ENCODE measurements around the gene NKX1-2.

The NKX1-2 gene

DNA sequence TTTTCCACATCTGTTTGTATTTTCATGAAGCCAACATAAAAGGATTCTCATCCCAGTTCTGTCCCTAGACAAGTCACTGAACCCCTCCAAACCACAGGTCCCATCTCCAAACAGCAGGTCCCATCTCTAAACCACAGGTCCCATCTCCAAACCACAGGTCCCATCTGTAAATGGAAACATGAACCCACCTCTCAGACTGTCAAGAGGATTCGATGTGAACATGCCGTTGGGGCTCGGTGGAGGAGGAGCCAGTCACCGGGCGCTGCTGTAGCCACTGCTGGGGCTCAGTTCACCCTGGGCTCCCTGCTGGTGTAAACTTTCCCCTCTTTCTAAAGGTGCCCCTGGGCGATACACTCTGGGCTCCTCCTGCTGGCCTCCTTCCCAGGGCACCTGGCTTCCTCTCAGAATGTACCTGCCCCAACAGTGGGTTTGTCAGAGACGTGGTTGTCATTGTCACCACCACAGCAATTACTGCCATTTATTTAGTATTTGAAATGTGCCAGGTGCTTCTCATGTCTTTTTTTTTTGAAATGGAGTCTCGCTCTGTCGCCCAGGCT lies 24.8 kb upstream of the NKX1-2 start:
- no peak for DNase-seq

DNA sequence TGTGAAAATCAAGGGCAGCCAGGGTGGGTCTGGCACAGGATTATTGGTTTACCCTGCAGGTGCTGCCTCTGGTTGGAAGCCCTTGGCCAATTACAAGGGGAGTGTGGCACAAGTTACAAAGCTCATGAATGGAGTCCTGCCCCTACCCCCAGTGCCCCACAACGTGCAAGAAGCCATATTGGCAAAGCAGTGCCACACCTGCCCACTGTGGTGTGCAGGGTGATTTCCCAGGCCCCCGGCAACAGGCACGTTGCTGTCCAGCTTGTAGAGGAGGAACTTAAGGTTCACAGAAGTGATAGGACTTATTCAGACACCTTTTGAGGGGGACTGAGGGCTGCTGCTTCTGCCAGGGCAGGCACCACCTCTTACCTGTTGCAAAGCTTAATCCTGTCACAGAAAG lies 23.2 kb upstream of the NKX1-2 start:
- DNase-seq, result no peak

DNA sequence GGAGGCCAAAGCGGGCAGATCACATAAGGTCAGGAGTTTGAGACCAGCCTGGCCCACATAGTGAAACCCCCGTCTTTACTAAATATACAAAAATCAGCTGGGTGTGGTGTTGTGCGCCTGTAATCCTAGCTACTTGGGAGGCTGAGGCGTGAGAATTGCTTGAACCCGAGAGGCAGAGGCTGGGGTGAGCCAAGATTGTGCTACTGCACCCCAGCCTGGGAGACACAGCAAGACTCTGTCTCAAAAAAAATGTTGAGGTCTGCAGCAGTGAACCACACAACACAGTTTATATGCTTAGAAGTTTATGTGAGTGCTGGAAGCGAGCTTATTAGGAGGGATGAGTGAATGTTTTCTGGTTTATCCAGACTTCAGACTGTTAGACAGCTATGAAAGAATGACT lies 22.2 kb upstream of the NKX1-2 start:
- DNase-seq, result no peak

DNA sequence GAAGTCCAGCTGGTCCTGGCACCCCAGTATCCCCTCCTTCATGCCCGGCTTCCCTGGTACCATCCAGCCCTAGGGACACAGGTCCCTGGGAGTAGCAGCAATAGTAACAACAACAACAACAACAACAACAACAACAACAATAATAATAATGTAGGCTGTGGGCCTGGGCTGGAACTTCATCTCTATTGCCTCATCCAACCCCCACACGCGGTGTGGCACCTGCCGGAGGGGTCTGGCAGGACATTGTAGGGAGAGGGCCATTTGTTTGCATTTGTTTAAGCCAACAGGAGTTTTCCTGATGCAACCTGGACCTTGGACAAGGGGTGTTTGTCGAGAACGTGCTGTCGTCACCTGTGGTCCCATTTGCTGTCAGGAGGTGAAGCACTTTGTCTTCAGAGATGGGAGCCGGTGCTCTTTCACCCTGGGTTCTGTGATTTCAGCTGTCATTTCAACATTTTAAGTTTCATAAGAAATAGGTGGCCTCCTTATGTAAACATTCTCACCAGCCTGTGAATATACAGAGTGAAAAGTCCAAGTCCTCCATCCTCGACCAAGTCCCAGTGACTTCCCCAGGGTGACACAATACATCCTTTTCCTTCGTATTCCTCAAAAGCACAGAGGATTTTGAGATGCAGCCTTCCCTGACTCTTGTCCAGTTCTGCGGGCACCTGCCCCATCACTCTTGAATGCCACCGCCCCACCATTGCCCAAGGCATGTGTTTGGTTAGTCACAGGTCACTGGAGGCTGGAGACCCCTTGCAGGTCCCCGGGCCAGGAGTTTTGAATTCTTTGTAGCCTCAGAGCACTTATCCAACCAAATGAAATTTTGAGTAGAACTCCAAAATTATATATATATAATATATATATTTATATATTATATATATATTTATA lies 21.0 kb upstream of the NKX1-2 start:
- no peak for DNase-seq

DNA sequence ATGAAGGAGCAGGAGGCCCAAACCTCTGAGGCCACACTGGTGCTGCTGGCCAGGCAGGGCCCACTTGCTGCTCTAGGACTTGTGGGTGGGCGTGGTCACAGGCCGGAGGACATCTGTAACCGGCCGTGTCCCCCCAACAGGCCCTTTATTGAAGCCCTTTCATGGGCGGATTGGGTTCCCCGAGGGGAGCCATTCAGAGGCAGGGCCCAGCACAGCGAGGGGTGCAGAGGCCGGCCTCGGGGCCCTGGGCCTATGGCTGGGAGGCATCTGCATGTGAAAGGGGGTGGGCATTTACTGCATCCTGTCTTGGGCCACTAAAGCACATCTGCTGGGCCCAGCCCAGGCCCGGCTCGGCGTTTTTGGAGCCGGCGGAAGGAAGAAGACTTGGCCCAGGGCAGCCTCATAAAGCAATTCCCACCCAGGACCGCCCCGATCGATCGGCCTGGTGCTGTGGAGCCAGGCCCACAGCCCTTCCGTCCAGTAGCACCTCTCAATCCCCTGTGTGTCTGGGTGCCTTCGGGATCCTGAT lies 20.2 kb upstream of the NKX1-2 start:
- DNase-seq, result no peak

DNA sequence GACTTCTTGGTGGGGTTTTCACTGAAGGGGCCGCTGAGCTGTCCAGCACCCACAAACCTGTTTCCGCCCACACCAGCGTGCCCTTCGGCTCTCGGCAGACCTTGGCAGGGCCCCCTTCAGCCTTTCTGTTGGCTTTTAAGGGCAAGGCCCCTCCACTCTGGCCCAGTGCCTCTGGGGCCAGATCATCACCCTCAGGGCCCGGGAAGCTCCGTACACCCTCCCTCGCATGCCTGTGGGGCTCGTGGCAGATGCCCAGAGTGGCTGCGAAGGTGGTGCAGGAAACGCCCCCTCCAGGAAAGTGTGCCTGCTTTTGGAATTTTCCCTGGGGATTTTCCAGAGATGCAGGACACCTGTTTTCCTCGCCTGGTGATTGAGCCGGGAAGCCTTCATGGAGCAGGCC lies 18.8 kb upstream of the NKX1-2 start:
- no peak for DNase-seq

DNA sequence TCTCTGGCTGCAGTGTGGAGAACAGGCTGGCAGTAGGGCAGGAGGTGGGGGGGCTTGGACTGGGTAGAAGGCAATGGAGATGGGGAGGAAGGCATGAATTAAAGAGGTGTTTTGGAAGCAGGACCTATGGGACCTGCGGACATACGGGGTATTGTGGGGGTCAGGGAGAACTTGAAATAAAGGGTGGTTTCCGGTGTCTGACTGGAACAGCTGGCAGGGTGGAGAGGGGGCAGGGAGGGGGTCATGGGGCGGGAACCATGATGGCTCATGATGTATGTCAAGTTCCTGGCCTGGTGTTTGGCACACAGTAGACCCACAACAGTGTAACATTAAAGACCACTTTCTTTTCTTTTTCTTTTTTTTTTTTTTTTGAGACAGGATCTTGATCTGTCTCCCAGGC lies 17.3 kb upstream of the NKX1-2 start:
- DNase-seq, result no peak

DNA sequence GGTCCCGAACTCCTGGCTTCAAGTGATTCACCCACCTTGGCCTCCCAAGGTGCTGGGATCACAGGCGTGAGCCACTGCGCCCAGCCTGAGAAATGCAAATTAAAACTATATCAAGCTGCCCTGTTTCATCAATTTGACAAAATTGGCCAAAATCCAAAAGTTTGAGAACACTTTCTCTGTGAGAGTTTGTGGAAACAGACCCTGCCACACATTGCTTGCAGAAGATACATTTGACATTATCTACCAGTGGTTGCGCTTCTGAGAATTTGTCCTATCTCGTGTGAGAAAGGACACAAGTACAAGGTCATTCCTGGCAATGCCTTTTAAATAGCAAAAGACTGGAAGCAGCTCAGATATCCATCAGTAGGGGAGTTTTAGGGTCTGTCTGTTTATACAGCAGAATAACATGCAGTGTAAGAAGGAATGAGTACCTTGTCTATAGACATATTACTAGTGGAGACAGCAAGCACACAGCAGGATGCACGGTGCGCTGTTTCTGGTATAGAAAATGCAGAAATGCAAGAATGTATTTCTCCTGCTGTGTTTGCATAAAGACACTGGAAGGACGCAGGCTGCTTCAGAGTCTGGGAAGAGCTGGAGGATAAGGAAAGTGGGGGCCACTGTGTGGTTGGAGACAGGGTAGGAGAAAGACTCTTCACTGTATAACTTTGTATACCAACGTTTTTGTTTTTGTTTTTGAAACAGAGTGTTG lies 16.1 kb upstream of the NKX1-2 start:
- DNase-seq, result no peak

DNA sequence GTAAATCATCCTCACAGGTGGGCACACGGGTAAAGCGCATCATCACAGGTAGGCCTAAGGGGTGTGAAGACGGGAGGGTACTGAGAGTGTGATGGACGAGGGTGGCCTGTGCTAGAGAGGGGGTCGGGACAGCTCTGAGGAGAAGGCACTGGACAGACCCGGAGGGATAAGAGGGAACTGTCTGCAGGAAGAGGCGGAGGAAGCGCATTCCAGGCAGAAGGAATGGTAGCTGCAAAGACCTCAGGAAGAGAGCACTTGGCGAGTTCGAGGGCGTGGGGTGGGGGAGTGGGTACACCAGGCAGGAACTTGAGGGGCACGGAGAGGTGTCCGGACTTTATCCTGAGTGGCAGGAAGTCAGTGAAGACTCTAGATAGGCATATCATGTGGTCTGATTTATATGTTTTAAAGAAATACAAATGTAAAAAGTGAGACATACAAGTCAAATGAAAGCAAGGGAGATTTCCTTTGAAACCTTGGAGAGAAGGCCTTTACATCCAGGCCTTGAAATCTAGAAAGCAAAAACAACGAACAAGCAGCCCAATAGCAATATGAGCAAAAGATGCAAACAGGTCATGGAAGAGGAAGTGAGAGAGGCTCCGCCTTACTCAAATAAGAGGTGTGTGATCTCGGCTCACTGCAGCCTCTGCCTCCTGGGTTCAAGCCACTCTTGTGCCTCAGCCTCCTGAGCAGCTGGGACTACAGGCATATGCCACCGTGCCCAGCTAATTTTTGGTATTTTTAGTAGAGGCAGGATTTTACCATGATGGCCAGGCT lies 15.4 kb upstream of the NKX1-2 start:
- no peak for DNase-seq

DNA sequence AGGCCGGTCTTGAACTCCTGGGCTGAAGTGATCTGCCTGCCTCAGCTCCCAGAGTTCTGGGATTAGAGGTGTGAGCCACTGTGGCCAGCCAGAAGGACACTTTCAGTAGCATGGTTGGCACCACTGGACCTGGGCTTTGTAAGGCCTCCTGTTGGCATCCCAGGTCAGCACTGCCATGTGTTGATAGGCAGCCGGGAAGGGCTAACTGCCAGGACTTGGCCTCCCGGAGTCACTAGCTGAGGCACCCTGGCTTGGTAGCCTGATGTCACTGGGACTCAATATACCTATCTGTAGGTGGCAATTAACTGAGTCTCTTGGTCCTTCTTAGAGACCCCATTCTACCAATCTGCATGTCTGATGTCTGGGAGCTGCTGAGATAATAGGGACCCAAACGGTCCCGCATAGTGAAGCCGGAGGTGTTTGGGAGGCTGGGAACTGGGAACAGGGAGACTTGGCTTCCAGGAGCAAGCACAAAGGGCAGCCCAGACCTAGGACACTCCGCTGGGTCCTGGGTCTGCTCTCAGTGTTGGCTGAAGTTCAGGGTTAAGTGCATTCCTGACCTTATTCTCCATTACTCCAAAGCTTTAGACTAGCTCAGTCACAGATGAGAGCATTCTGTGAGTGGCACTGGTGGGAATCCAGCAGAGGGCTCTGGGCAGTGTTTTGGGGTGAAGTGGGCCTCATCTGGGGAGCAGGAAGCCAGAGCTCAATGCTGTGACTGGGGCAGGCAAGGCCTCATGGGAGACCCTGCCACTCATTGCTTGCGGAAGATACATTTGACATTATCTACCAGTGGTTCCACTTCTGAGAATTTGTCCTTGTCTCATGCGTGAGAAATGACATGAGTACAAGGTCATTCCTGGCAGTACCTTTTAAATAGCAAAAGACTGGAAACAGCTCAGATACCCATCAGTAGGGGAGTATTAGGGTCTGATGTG lies 14.5 kb upstream of the NKX1-2 start:
- no peak for DNase-seq

DNA sequence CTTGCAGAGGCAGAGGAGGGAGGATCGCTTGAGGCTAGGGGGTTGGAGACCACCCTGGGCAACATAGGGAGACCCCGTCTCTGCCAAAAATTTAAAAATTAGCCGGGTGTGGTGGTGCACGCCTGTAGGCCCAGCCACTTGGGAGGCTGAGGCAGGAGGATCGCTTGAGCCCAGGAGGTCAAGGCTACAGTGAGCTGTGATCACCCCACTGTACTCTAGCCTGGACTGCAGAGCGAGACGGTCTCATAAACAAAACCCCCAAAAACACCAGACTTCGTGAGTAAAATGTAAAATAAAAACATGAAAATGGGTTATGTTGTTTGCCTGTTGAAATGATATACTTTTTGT lies 12.5 kb upstream of the NKX1-2 start:
- no peak for DNase-seq

DNA sequence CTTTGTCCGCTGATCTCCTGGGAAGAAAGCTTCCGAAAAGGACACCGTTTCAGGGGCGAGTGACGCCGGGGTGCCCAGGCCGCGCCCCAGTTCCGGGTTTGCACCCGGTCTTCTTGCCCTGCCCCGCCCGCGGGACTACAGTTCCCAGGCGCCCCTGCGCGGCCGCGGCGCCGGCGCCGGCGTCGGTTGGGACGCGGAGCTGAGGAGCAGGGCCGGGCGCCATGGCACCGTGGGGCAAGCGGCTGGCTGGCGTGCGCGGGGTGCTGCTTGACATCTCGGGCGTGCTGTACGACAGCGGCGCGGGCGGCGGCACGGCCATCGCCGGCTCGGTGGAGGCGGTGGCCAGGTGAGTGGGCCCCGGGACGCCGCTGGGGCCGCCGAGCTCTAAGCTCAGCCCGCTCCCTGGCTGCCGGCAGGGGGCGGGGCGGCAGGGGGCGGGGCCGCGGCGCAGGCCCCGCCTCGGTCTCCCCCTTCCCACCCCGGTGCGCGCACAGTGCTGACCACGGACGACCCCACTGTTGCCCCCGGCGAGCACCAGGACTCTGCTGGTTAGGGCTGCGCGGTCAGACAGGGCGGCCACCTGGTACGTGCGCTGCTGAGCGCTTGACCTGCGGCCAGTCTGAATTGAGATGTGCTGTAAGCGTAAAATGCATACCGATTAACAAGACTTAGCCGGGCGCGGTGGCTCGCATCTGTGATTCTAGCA lies 12.0 kb upstream of the NKX1-2 start, which contains the start of gene LHPP:
Gene LHPP (plus strand): TSS at position 182 of the 706 bp plus-strand sequence. CDS start 40 bp downstream, at position 222.
- DNase-seq, result peak; percentile 93

DNA sequence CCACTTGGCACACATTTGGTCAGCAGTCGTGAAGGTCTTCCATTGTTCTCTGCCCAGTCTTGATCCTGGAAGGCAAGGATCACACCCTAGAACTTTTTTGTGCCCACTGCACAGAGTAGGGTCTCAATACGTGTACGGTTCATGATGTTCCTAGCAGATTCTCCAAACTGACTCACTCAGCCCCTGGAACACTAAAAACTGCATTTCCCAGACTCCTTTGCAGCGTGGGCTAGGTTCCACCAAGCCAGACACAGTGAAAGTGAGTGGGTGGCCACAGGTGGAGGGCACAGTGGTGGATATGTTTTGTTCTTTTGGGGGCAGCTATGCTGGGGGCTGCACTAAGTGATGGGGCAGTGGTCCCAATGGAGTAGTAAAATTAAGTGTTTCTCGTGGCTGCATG lies 10.3 kb upstream of the NKX1-2 start:
- no peak for DNase-seq

DNA sequence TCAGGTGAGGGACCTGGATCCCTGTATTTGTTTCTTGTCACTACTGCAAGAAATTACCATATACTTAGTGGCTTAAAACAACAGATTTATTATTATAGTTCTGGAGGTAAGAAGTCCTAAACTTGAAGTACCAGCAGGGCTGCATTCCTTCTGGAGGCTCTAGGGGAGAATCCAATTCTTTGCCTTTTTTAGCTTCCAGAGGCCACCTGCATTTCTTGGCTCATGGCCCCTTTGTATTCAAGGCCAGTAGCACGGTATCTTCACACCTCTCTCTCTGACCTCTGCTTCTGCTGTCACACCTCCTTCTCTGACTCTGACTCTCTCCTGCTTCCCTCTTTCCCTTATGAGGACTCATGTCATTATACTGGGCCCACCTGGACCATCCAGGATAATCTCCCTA lies 9.6 kb upstream of the NKX1-2 start:
- DNase-seq, result no peak

DNA sequence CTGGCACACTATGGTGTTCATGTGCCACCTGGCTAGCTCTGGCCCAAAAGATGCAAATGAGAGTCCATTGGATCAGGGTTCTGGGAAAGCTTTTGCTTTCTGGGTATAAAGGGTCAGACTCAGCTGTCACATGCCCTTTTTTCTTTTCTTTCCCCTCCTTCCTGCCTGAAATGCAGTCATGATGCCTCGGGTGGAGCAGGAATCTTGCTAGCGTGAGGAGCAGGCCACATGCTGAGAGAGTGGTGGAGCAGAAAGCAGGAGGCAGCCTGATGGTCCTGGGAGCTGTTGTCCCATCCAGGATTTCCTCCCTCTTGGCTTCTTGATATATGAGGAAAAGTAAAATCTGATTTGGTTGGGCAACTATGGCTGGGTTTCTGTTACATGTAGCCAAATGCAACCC lies 9.1 kb upstream of the NKX1-2 start:
- DNase-seq, result no peak

DNA sequence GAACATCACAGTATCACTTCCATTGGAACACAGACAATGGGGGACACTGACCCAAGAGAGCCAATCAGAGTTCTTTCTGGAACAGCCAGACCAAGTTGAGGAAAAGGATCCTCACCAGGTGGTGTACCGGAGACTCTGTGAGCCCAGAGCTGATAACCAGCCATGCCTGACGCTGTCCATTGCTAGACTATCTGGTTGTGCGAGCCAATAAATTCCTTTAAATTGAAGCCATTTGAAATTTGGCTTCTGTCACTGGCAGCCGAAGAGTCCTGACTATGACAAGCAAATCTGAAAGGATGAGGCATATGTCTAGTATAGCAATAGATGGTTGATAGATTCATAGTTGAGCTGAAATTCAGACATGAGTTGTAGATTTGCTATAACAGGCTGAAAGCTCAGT lies 8.6 kb upstream of the NKX1-2 start:
- no peak for DNase-seq

DNA sequence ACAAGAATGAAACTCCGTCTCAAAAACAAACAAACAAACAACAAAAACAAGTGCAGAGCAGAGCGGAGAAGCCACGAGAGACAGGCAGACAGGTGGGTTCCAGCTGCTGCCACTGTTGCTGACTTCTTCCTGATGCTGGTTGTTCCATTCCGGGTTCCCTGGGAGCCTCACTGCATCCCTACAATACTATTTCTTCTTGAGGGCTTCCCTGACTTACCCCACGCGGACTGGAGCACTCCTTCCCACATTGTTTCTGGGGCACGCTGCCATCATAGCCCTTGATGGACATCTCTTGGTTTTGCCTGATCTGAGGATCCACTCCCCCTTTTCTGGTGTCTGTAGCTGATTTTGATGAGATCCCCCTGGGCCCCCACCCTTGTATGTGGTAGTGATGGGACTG lies 5.6 kb upstream of the NKX1-2 start:
- DNase-seq, result no peak

DNA sequence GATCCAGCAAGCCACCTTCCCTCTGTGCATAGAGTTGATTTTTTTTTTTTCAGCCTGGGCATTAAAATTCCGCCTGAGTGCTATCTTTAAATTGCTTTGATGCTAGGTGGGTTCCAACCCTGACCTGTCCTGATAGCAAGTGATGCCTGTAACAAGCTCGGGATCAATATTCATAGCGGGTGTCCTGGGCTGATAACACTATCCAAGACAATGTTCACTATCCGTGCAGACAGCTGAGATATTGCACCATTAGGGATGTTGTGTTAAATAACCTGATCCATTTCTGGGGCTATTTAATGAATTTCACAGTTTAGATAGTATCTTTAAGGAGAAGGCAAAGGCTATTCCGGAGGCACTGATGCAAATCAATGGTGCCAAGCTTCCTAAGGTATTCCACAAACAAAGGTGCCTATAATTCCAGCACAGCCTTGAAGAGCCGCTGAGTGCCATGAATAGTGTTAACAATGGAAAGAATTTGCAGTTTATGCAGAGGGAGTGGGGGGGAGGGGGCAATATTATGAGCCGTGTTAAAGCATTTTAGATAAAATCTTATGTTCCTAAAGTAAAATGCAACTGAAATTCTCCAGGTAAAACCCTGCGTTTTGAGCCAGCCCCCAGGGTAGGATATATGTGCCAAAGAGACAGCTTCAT lies 4.2 kb upstream of the NKX1-2 start:
- no peak for DNase-seq

DNA sequence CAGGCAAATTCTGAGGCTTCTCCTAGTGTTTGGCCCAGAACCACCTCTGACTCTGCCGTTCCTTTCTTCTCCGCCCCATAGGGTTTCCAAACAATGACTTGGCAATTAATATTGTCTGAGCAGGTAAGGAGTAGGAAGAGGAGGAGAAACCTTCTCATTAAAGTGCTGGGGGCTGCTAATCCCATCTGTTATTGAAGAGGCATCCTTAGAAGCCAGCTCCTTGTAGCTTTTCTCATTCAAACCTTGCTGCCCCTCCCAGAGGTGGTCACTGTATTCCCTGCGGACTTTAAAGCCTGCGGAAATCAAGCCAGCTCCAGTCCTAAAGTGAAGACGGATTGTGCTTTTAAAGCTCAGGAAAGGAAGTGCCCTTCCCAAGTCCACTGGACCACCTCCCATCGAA lies 1.4 kb upstream of the NKX1-2 start:
- no peak for DNase-seq

DNA sequence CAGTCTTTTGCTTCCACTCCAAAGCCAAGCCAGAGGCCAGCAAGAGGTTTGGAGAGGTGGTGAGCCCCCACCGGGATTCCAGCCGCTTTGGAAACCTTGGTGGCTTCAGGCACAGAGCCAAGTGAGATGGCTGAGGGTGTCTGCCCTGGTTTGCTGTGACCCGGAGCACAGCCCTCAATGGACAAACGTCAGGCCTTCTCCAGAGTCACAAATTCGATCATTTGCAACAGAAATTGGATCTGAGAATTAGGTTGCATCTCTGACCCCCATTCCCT lies 885 bp upstream of the NKX1-2 start:
- DNase-seq, result no peak
